Measurements from ENCODE around the gene KCNB1.

KCNB1 gene

DNA sequence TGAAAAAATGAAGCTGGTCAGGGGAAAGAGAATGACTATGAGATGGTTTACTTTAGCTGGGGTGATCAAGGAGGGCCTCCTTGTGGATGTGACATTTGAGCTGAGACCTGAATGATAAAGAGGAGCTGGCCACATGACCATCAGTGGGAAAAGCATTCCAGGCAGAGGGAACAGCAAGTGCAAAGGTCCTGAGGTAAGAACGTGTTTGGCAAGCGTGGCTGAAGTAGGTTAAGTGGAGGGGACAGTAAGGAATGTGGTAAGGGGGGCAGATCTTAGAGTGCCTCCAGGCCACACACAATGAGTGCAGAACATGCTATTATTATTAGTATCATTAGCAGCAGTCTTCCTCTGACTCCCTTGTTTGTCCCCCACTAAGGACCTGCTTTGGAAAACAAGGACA, 92.6 kb downstream of the KCNB1 start:
- no peak overlapping the region for H2BK15ac ChIP-seq (ENCODE audit: low read length)
- H4K91ac ChIP-seq (ENCODE audit: low read depth, low read length, poor library complexity): no peak overlapping the region
- H3K4ac ChIP-seq (ENCODE audit: low read length): no peak overlapping the region
- H2AFZ ChIP-seq (ENCODE audit: low read length): no peak overlapping the region
- no peak overlapping the region for H3K4me2 ChIP-seq (ENCODE audit: insufficient read depth, low read length, poor library complexity, severe bottlenecking)
- H3K14ac ChIP-seq (ENCODE audit: low read length): no peak overlapping the region
- DNase-seq (ENCODE audit: low spot score): no peak
- H3K23ac ChIP-seq (ENCODE audit: low read depth, low read length, poor library complexity): no peak overlapping the region
- no CpG with 5 or more reads among the region's 2 CpGs for WGBS, 2 donors (ENCODE audit: extremely low coverage in 2 of 2, insufficient read length in 2 of 2, insufficient replicate concordance in 1 of 2)
- H3K79me1 ChIP-seq (ENCODE audit: low read depth, low read length): no peaks in the 10 kb centered on the region
- H4K8ac ChIP-seq (ENCODE audit: low read depth, low read length): no peak overlapping the region
- no peak overlapping the region for H3K18ac ChIP-seq (ENCODE audit: low read length)
- peaks cover 5 to 6% of the 10 kb centered on the region in 2 donors for H3K4me1 ChIP-seq (ENCODE audit: control insufficient read depth in 2 of 2, insufficient read depth in 1 of 2, low read depth in 1 of 2, low read length in 2 of 2)
- no peak overlapping the region for H3K9ac ChIP-seq (ENCODE audit: low read depth, low read length, poor library complexity)
- H3K36me3 ChIP-seq (replicated peaks in 1 of 2; ENCODE audit: control insufficient read depth in 2 of 2, insufficient read depth in 2 of 2, low read length in 2 of 2): no peaks in the 10 kb centered on the region
- no peak overlapping the region for H2BK12ac ChIP-seq (ENCODE audit: low read length)
- no peaks in the 10 kb centered on the region for H3K27me3 ChIP-seq (ENCODE audit: control insufficient read depth in 3 of 3, insufficient read depth in 3 of 3, low read depth in 1 of 3, low read length in 3 of 3)
- H2BK120ac ChIP-seq (ENCODE audit: low read depth, low read length): no peak overlapping the region
- H3K4me3 ChIP-seq (ENCODE audit: low read length in 2 of 2): no peak overlapping the region
- no peak overlapping the region for H3K27ac ChIP-seq (replicated peaks; ENCODE audit: low read length)
- no peak overlapping the region for H2BK5ac ChIP-seq (ENCODE audit: low read length)
- H3K9me3 ChIP-seq (replicated peaks in 1 of 2; ENCODE audit: control insufficient read depth in 2 of 2, insufficient read depth in 1 of 2, low read depth in 1 of 2, low read length in 2 of 2): no peaks in the 10 kb centered on the region
- no peak overlapping the region for H2AK5ac ChIP-seq (ENCODE audit: low read depth, low read length)

DNA sequence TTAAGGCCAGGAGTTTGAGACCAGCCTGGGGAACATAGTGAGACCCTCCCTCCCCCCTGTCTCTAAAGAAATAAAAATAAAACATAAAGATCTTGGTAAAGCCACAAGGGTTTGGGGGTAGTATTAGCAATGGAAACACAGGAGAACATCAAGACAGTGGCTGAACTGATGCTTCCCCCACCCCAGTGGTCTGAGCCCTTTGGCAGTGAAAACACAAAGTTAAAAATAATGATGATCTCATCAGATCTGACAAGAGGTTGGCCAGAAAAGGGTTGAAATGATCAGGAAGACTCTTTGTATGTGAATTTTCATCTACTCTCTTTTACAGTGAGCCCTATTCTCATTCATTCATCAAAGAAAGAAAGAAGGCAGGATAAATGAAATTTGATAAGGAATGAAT, 93.7 kb downstream of the KCNB1 start:
- Histone ChIP-seq H3K4me1 (ENCODE audit: control insufficient read depth in 2 of 2, insufficient read depth in 1 of 2, low read depth in 1 of 2, low read length in 2 of 2) (peaks cover 6% of the 10 kb centered on the region in 2 donors), H2BK5ac (ENCODE audit: low read length) (no peak overlapping the region), H3K4me2 (ENCODE audit: insufficient read depth, low read length, poor library complexity, severe bottlenecking) (no peak overlapping the region), H4K91ac (ENCODE audit: low read depth, low read length, poor library complexity) (no peak overlapping the region), H3K18ac (ENCODE audit: low read length) (no peak overlapping the region), H3K27ac (replicated peaks; ENCODE audit: low read length) (no peak overlapping the region), H3K4me3 (ENCODE audit: low read length in 2 of 2) (no peak overlapping the region), H2AFZ (ENCODE audit: low read length) (no peak overlapping the region), H3K23ac (ENCODE audit: low read depth, low read length, poor library complexity) (no peak overlapping the region), H3K9me3 (replicated peaks in 1 of 2; ENCODE audit: control insufficient read depth in 2 of 2, insufficient read depth in 1 of 2, low read depth in 1 of 2, low read length in 2 of 2) (no peaks in the 10 kb centered on the region), H2AK5ac (ENCODE audit: low read depth, low read length) (no peak overlapping the region), H3K9ac (ENCODE audit: low read depth, low read length, poor library complexity) (no peak overlapping the region), H3K36me3 (replicated peaks in 1 of 2; ENCODE audit: control insufficient read depth in 2 of 2, insufficient read depth in 2 of 2, low read length in 2 of 2) (no peaks in the 10 kb centered on the region), H3K14ac (ENCODE audit: low read length) (no peak overlapping the region), H3K27me3 (ENCODE audit: control insufficient read depth in 3 of 3, insufficient read depth in 3 of 3, low read depth in 1 of 3, low read length in 3 of 3) (no peaks in the 10 kb centered on the region), H2BK15ac (ENCODE audit: low read length) (no peak overlapping the region), H3K4ac (ENCODE audit: low read length) (no peak overlapping the region), H3K79me1 (ENCODE audit: low read depth, low read length) (no peaks in the 10 kb centered on the region), H2BK12ac (ENCODE audit: low read length) (no peak overlapping the region), H4K8ac (ENCODE audit: low read depth, low read length) (no peak overlapping the region), H2BK120ac (ENCODE audit: low read depth, low read length) (no peak overlapping the region)
- DNase-seq (ENCODE audit: low spot score): no peak

DNA sequence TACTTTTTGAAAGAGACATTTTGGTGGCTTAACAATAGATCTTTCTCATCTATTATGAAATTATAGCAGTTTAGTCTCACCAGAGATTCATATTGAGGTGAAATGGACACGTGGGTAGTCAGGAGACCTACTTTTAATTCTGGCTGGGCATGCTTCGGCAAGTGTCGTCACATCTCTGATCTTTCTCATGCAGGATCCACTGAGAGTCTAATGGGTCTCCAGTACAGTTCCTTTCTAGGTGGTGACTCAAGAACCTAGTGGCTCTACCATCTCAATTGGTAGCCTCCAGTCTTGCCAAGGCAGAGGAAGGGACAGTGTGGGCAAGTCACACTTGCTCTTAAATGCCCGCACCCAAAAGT, 94.9 kb downstream of the KCNB1 start:
- Histone ChIP-seq H3K27ac (replicated peaks; ENCODE audit: low read length) (no peak overlapping the region), H3K4me3 (ENCODE audit: low read length in 2 of 2) (no peak overlapping the region), H2AFZ (ENCODE audit: low read length) (no peak overlapping the region), H2AK5ac (ENCODE audit: low read depth, low read length) (no peak overlapping the region), H3K18ac (ENCODE audit: low read length) (no peak overlapping the region), H3K4me2 (ENCODE audit: insufficient read depth, low read length, poor library complexity, severe bottlenecking) (no peak overlapping the region), H4K91ac (ENCODE audit: low read depth, low read length, poor library complexity) (no peak overlapping the region), H3K4ac (ENCODE audit: low read length) (no peak overlapping the region), H3K79me1 (ENCODE audit: low read depth, low read length) (no peaks in the 10 kb centered on the region), H2BK15ac (ENCODE audit: low read length) (no peak overlapping the region), H3K23ac (ENCODE audit: low read depth, low read length, poor library complexity) (no peak overlapping the region), H3K4me1 (ENCODE audit: control insufficient read depth in 2 of 2, insufficient read depth in 1 of 2, low read depth in 1 of 2, low read length in 2 of 2) (peaks cover 6% of the 10 kb centered on the region in 2 donors), H4K8ac (ENCODE audit: low read depth, low read length) (no peak overlapping the region), H3K27me3 (ENCODE audit: control insufficient read depth in 3 of 3, insufficient read depth in 3 of 3, low read depth in 1 of 3, low read length in 3 of 3) (no peaks in the 10 kb centered on the region), H2BK12ac (ENCODE audit: low read length) (no peak overlapping the region), H3K14ac (ENCODE audit: low read length) (no peak overlapping the region), H2BK120ac (ENCODE audit: low read depth, low read length) (no peak overlapping the region), H3K9ac (ENCODE audit: low read depth, low read length, poor library complexity) (no peak overlapping the region), H3K9me3 (replicated peaks in 1 of 2; ENCODE audit: control insufficient read depth in 2 of 2, insufficient read depth in 1 of 2, low read depth in 1 of 2, low read length in 2 of 2) (no peaks in the 10 kb centered on the region), H3K36me3 (replicated peaks in 1 of 2; ENCODE audit: control insufficient read depth in 2 of 2, insufficient read depth in 2 of 2, low read length in 2 of 2) (no peaks in the 10 kb centered on the region), H2BK5ac (ENCODE audit: low read length) (no peak overlapping the region)
- no CpG with 5 or more reads among the region's 4 CpGs for WGBS, 2 donors (ENCODE audit: extremely low coverage in 2 of 2, insufficient read length in 2 of 2, insufficient replicate concordance in 1 of 2)
- no peak for DNase-seq (ENCODE audit: low spot score)

DNA sequence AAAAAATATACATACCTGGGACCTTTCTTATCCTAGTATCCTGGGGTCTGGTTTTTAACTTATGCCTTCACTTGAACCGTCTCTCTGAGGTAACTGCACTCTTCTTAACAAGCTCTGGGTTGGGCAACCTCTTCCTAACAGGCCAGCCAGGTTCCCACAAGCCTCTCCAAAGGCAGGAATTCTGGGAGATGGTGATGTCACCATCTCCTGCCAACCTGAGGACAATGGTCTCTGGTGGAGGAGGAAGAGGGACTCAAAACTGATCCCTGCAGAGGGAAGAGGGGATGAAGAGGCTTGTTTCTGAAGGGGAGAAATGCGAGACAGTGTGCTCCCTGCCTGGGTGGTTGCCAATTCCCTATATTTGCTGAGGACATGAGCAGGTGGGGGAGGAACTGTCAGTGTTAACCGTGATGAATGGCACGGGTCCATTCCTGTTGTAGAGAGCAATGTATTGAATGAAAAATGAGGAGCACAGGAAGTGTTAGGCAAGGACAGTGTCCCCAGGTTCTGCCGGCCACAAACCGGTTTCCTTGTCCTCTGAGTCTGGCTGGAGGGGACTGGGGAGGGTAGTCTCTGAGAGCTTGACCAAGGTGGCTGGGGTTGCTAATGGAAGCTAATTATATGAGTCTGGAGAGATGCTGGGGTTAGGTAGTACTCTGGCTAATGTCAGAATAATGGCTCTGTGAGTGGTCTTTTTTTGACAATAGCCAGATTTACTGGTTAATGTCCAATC, 95.5 kb downstream of the KCNB1 start:
- Histone ChIP-seq H2BK12ac (ENCODE audit: low read length) (no peak overlapping the region), H2BK5ac (ENCODE audit: low read length) (no peak overlapping the region), H3K18ac (ENCODE audit: low read length) (no peak overlapping the region), H3K9ac (ENCODE audit: low read depth, low read length, poor library complexity) (no peak overlapping the region), H3K4ac (ENCODE audit: low read length) (no peak overlapping the region), H2AFZ (ENCODE audit: low read length) (peak overlapping the region; percentile 25), H3K23ac (ENCODE audit: low read depth, low read length, poor library complexity) (no peak overlapping the region), H3K27ac (replicated peaks; ENCODE audit: low read length) (no peak overlapping the region), H3K36me3 (replicated peaks in 1 of 2; ENCODE audit: control insufficient read depth in 2 of 2, insufficient read depth in 2 of 2, low read length in 2 of 2) (no peaks in the 10 kb centered on the region), H4K91ac (ENCODE audit: low read depth, low read length, poor library complexity) (no peak overlapping the region), H4K8ac (ENCODE audit: low read depth, low read length) (no peak overlapping the region), H3K14ac (ENCODE audit: low read length) (no peak overlapping the region), H3K9me3 (replicated peaks in 1 of 2; ENCODE audit: control insufficient read depth in 2 of 2, insufficient read depth in 1 of 2, low read depth in 1 of 2, low read length in 2 of 2) (no peaks in the 10 kb centered on the region), H3K4me3 (ENCODE audit: low read length in 2 of 2) (no peak overlapping the region), H2AK5ac (ENCODE audit: low read depth, low read length) (no peak overlapping the region), H2BK120ac (ENCODE audit: low read depth, low read length) (no peak overlapping the region), H3K79me1 (ENCODE audit: low read depth, low read length) (no peaks in the 10 kb centered on the region), H3K4me2 (ENCODE audit: insufficient read depth, low read length, poor library complexity, severe bottlenecking) (no peak overlapping the region), H3K4me1 (ENCODE audit: control insufficient read depth in 2 of 2, insufficient read depth in 1 of 2, low read depth in 1 of 2, low read length in 2 of 2) (peaks cover 6% of the 10 kb centered on the region in 2 donors), H2BK15ac (ENCODE audit: low read length) (no peak overlapping the region), H3K27me3 (ENCODE audit: control insufficient read depth in 3 of 3, insufficient read depth in 3 of 3, low read depth in 1 of 3, low read length in 3 of 3) (no peaks in the 10 kb centered on the region)
- WGBS, 2 donors (ENCODE audit: extremely low coverage in 2 of 2, insufficient read length in 2 of 2, insufficient replicate concordance in 1 of 2): no CpG with 5 or more reads among the region's 6 CpGs
- no peak for DNase-seq (ENCODE audit: low spot score)
